Thyroid gland (tissue), 4 donors: Measurements from ENCODE around the gene HIVEP2. TPM values are rescaled to one million over a fixed set of nuclear protein-coding genes. Genes with fewer than 3 reads are reported as not detected.

ENCODE experiments used
- DNase-seq, 2 donors: peaks; one replicate each; pipeline ENCODE4 v3.0.0-alpha.2; 2019
- H3K27ac ChIP-seq, 3 donors: fragments of 200-600 bp; sonication (generic); 1 replicate in 2 of 3; 2 replicates in 1 of 3; pipeline ENCODE4 v1.5.1; 2016 to 2019; ENCODE audit warnings: mild to moderate bottlenecking in 1 of 3, moderate library complexity in 1 of 3
- H3K27me3 ChIP-seq: fragments of 200-600 bp; sonication (generic); one replicate; pipeline ENCODE4 v1.5.1; 2019
- H3K36me3 ChIP-seq, 2 donors: fragments of 200-600 bp; sonication (generic); one replicate each; pipeline ENCODE4 v1.5.1; 2016 to 2019
- H3K4me1 ChIP-seq, 2 donors: fragments of 200-600 bp; sonication (generic); one replicate each; pipeline ENCODE4 v1.5.1; 2017 to 2019
- H3K4me3 ChIP-seq, 3 donors: fragments of 200-600 bp; sonication (generic); replicated peaks in 1 of 3; 1 replicate in 2 of 3; 2 replicates in 1 of 3; pipeline ENCODE4 v1.5.1; 2016; ENCODE audit warnings: mild to moderate bottlenecking in 1 of 3
- H3K9me3 ChIP-seq: fragments of 200-600 bp; sonication (generic); one replicate; pipeline ENCODE4 v1.5.1; 2017
- CTCF ChIP-seq, 6 experiments: fragments of 200-600 bp in 3 of 6; fragments of 450-650 bp in 3 of 6; sonication (generic) in 3 of 6; IDR thresholded peaks; one replicate each; pipeline ENCODE4 v1.5.1; 2016 to 2019; ENCODE audit warnings: antibody characterized with exemption in 6 of 6, mild to moderate bottlenecking in 2 of 6, inconsistent platforms in 1 of 6, moderate library complexity in 1 of 6
- POLR2A ChIP-seq, 2 donors: fragments of 450-650 bp; IDR thresholded peaks; one replicate each; pipeline ENCODE4 v1.6.1; 2017; ENCODE audit warnings: antibody characterized with exemption in 2 of 2, mild to moderate bottlenecking in 2 of 2, moderate library complexity in 1 of 2
- WGBS, 2 donors: methylation state at CpG; one replicate each; pipeline ENCODE4 v1.1.5; 2017; 5-methylcytosine and 5-hydroxymethylcytosine counted together
- intact Hi-C: fragments of 100-400 bp; cut with DNase I; formaldehyde crosslinking; loops from one replicate; pipeline ENCODE4 v1.15.1; 2023
- total RNA-seq, 4 donors: library from RNA; depleted of rRNA; stranded (reverse); fragments of >200 nt; gene quantifications; one replicate each; pipeline ENCODE4 v1.2.3, GENCODE V29; 2016

The HIVEP2 gene
- total RNA-seq, 4 donors from 2014 or later: 23.3 to 41.8 (median 26.4) TPM

- H3K4me1 ChIP-seq: peaks cover 0 to 8% of the 10 kb centered on the region in 2 donors
- no peaks in the 10 kb centered on the region for H3K9me3 ChIP-seq
- H3K36me3 ChIP-seq: no peaks in the 10 kb centered on the region
- intact Hi-C loops: no loop called here
- no peak for TF ChIP-seq CTCF (IDR thresholded peaks at IDR 0.05)
- no peak for TF ChIP-seq POLR2A (IDR thresholded peaks at IDR 0.05)
- DNase-seq: no peak
- H3K27ac ChIP-seq: no peak overlapping the region
- WGBS, 2 donors: 95% methylated on average over 6 of the region's 6 CpGs
- H3K27me3 ChIP-seq: no peaks in the 10 kb centered on the region
- H3K4me3 ChIP-seq: no peak overlapping the region
Observed at GRCh38 chr6:142726616-142727015, 218.4 kb downstream of the HIVEP2 start.

GRCh38 chr6:142725024-142725770, 219.8 kb downstream of the HIVEP2 start:
- TF ChIP-seq CTCF (IDR thresholded peaks at IDR 0.05) (no peak), POLR2A (IDR thresholded peaks at IDR 0.05) (no peak)
- H3K27me3 ChIP-seq: no peaks in the 10 kb centered on the region
- no peak overlapping the region for H3K4me3 ChIP-seq
- H3K4me1 ChIP-seq: peaks cover 0 to 8% of the 10 kb centered on the region in 2 donors
- H3K27ac ChIP-seq: no peak overlapping the region
- no peak for DNase-seq
- H3K9me3 ChIP-seq: no peaks in the 10 kb centered on the region
- intact Hi-C loops: no loop called here
- H3K36me3 ChIP-seq: no peaks in the 10 kb centered on the region
- 81% methylated on average over 5 of the region's 5 CpGs for WGBS, 2 donors

- TF ChIP-seq POLR2A (IDR thresholded peaks at IDR 0.05) (no peak), CTCF (IDR thresholded peaks at IDR 0.05) (no peak)
- H3K36me3 ChIP-seq: no peaks in the 10 kb centered on the region
- H3K27me3 ChIP-seq: no peaks in the 10 kb centered on the region
- no peaks in the 10 kb centered on the region for H3K9me3 ChIP-seq
- H3K27ac ChIP-seq: no peak overlapping the region
- no peak overlapping the region for H3K4me3 ChIP-seq
- intact Hi-C loops: no loop called here
- DNase-seq: no peak
- 82 to 88% methylated on average over 3 of the region's 3 CpGs for WGBS, 2 donors
- no peaks in the 10 kb centered on the region for H3K4me1 ChIP-seq
Observed at GRCh38 chr6:142722841-142723240, 222.1 kb downstream of the HIVEP2 start.

GRCh38 chr6:142722012-142722411, 223.0 kb downstream of the HIVEP2 start:
- WGBS, 2 donors: 79 to 82% methylated on average over 3 of the region's 3 CpGs
- H3K4me3 ChIP-seq: no peak overlapping the region
- H3K27ac ChIP-seq: no peak overlapping the region
- no peak for DNase-seq
- no peaks in the 10 kb centered on the region for H3K27me3 ChIP-seq
- TF ChIP-seq POLR2A (IDR thresholded peaks at IDR 0.05) (no peak), CTCF (IDR thresholded peaks at IDR 0.05) (no peak)
- H3K9me3 ChIP-seq: no peaks in the 10 kb centered on the region
- H3K4me1 ChIP-seq: no peaks in the 10 kb centered on the region
- no peaks in the 10 kb centered on the region for H3K36me3 ChIP-seq
- intact Hi-C loops: no loop called here

GRCh38 chr6:142721215-142721920, 223.6 kb downstream of the HIVEP2 start:
- Histone ChIP-seq H3K4me3 (no peak overlapping the region), H3K4me1 (no peaks in the 10 kb centered on the region), H3K36me3 (no peaks in the 10 kb centered on the region), H3K27me3 (no peaks in the 10 kb centered on the region), H3K9me3 (no peaks in the 10 kb centered on the region), H3K27ac (no peak overlapping the region)
- no peak for TF ChIP-seq POLR2A (IDR thresholded peaks at IDR 0.05)
- TF ChIP-seq CTCF (IDR thresholded peaks at IDR 0.05): no peak
- intact Hi-C loops: no loop called here
- 87 to 92% methylated on average over 5 of the region's 5 CpGs for WGBS, 2 donors
- no peak for DNase-seq
